Osteocyte (in vitro differentiated cells): ENCODE data around the gene WDR5B. TPM values are rescaled to one million over a fixed set of nuclear protein-coding genes. Genes with fewer than 3 reads are reported as not detected.

ENCODE experiments used
- DNase-seq: peaks from one replicate; pipeline ENCODE4 v3.0.0; 2021; ENCODE audit warnings: mixed read lengths; ENCODE audit not compliant: unreplicated experiment; ENCODE audit errors: extremely low spot score
- H3K27ac Mint-ChIP-seq: one replicate; pipeline ENCODE4 v1.8.0; 2021; ENCODE audit warnings: mild to moderate bottlenecking, mixed read lengths; ENCODE audit not compliant: unreplicated experiment
- H3K27me3 Mint-ChIP-seq: one replicate; pipeline ENCODE4 v1.8.0; 2021; ENCODE audit warnings: mixed read lengths; ENCODE audit not compliant: unreplicated experiment
- H3K36me3 Mint-ChIP-seq: one replicate; pipeline ENCODE4 v1.8.0; 2021; ENCODE audit warnings: mixed read lengths; ENCODE audit not compliant: unreplicated experiment
- H3K4me1 Mint-ChIP-seq: one replicate; pipeline ENCODE4 v1.8.0; 2021; ENCODE audit warnings: mixed read lengths; ENCODE audit not compliant: unreplicated experiment
- H3K4me3 Mint-ChIP-seq: one replicate; pipeline ENCODE4 v1.8.0; 2021; ENCODE audit warnings: mild to moderate bottlenecking, moderate library complexity, mixed read lengths; ENCODE audit not compliant: unreplicated experiment
- H3K9me3 Mint-ChIP-seq: one replicate; pipeline ENCODE4 v1.8.0; 2021; ENCODE audit warnings: mixed read lengths; ENCODE audit not compliant: unreplicated experiment
- total RNA-seq: library from RNA; stranded (reverse); gene quantifications from 2 replicates; pipeline ENCODE4 v1.2.1, GENCODE V29; 2021
- TF ChIP-seq, protein P1 (sequence below): fragments of 200-600 bp; sonication (generic); IDR thresholded peaks from 2 replicates; pipeline ENCODE4 v1.5.0; 2021; ENCODE audit warnings: antibody characterized with exemption, mild to moderate bottlenecking, moderate library complexity

Gene WDR5B
- total RNA-seq, 1 donor from 2014 or later, result 6.5 TPM

- Mint-ChIP-seq H3K4me1 (peaks cover 15% of the 10 kb centered on the region), H3K9me3 (no peaks in the 10 kb centered on the region), H3K27me3 (no peaks in the 10 kb centered on the region), H3K27ac (no peak overlapping the region), H3K4me3 (no peak overlapping the region), H3K36me3 (peaks cover 22% of the 10 kb centered on the region)
- TF ChIP-seq, protein P1, sequence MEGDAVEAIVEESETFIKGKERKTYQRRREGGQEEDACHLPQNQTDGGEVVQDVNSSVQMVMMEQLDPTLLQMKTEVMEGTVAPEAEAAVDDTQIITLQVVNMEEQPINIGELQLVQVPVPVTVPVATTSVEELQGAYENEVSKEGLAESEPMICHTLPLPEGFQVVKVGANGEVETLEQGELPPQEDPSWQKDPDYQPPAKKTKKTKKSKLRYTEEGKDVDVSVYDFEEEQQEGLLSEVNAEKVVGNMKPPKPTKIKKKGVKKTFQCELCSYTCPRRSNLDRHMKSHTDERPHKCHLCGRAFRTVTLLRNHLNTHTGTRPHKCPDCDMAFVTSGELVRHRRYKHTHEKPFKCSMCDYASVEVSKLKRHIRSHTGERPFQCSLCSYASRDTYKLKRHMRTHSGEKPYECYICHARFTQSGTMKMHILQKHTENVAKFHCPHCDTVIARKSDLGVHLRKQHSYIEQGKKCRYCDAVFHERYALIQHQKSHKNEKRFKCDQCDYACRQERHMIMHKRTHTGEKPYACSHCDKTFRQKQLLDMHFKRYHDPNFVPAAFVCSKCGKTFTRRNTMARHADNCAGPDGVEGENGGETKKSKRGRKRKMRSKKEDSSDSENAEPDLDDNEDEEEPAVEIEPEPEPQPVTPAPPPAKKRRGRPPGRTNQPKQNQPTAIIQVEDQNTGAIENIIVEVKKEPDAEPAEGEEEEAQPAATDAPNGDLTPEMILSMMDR, result no peak
- no peak for DNase-seq
These were observed 5.2 kb upstream of the WDR5B start for GRCh38 chr3:122421101-122421500.

GRCh38 chr3:122416966-122417365 is 1.1 kb upstream of the WDR5B start:
- peak overlapping the region; percentile 94 for H3K4me3 Mint-ChIP-seq
- no peaks in the 10 kb centered on the region for H3K9me3 Mint-ChIP-seq

DNA sequence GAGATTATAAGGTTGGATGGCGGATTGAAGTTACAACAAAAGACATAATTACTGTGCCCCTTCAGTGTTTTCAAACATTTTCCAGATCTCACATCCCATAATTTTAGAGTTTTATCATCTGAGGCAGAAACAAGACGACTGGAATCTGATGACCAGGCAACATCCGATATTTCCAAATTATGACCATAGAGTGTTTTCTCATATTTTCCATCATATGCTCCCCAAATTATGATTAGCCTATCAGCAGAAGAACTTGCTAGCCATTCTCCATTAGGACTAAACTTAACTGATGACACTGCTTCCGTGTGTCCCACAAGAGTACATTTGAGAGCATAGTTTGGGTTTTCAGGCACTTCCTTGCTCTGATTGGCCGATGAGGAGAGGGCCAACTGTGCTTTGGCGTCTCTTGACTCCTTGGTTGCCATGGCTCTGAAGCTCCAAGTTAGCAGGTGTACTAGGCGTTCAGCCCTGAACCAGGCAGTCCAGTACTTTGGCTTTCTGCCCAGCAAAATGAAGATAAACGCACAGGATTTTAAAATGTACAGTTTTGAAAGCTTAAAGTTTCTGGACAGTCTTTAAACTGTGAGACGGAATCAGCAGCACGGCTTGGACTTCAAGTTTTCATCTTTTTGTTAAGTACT is 638 bp downstream of the WDR5B start:
- H3K9me3 Mint-ChIP-seq, result no peaks in the 10 kb centered on the region
- no peaks in the 10 kb centered on the region for H3K27me3 Mint-ChIP-seq
- no peak for DNase-seq
- TF ChIP-seq, protein P1, result no peak
- H3K27ac Mint-ChIP-seq, result peak overlapping the region; percentile 98
- H3K4me1 Mint-ChIP-seq, result peaks cover 30% of the 10 kb centered on the region
- H3K4me3 Mint-ChIP-seq, result peak overlapping the region; percentile 94
- peaks cover 2% of the 10 kb centered on the region for H3K36me3 Mint-ChIP-seq

More at GRCh38 chr3:122416966-122417365, 1.1 kb upstream of the WDR5B start:
- H3K36me3 Mint-ChIP-seq, result peaks cover 5% of the 10 kb centered on the region
- H3K4me1 Mint-ChIP-seq, result peaks cover 30% of the 10 kb centered on the region
- TF ChIP-seq, protein P1, result no peak
- H3K27me3 Mint-ChIP-seq, result no peaks in the 10 kb centered on the region
- H3K27ac Mint-ChIP-seq, result peak overlapping the region; percentile 98
- no peak for DNase-seq

DNA sequence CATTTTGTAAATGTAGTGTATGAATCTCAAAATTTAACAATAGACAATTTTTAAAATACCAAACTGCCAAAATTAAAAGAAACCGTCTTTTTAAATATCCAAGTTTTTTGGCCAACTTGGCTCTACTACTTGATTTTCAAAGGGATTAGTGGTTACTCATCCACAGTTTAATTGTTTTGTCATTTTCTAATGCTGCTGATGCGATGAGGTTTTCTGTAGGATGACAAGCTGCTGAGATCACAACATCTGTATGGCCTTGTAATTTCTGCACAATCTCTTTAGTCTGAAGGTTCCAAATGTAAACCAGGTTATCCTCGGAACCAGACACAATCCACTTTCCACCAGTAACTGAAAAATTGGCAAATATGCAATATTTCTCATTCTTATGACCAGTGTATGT is 1.5 kb downstream of the WDR5B start:
- H3K9me3 Mint-ChIP-seq, result no peaks in the 10 kb centered on the region
- peaks cover 30% of the 10 kb centered on the region for H3K4me1 Mint-ChIP-seq
- DNase-seq, result no peak
- peaks cover 6% of the 10 kb centered on the region for H3K36me3 Mint-ChIP-seq
- H3K27me3 Mint-ChIP-seq, result no peaks in the 10 kb centered on the region
- TF ChIP-seq, protein P1, result no peak
- peak overlapping the region; percentile 94 for H3K4me3 Mint-ChIP-seq
- H3K27ac Mint-ChIP-seq, result peak overlapping the region; percentile 98

GRCh38 chr3:122410639-122411038 is 5.2 kb downstream of the WDR5B start:
- Mint-ChIP-seq H3K9me3 (no peaks in the 10 kb centered on the region), H3K27me3 (no peaks in the 10 kb centered on the region), H3K36me3 (peaks cover 24% of the 10 kb centered on the region), H3K27ac (no peak overlapping the region), H3K4me1 (peaks cover 15% of the 10 kb centered on the region), H3K4me3 (no peak overlapping the region)
- TF ChIP-seq, protein P1, result no peak
- no peak for DNase-seq
